ENCODE results near the gene TCP11. TPM values are rescaled to one million over a fixed set of nuclear protein-coding genes. Genes with fewer than 3 reads are reported as not detected.

Gene TCP11
- total RNA-seq, 1 donor from 2014 or later = not detected

DNA sequence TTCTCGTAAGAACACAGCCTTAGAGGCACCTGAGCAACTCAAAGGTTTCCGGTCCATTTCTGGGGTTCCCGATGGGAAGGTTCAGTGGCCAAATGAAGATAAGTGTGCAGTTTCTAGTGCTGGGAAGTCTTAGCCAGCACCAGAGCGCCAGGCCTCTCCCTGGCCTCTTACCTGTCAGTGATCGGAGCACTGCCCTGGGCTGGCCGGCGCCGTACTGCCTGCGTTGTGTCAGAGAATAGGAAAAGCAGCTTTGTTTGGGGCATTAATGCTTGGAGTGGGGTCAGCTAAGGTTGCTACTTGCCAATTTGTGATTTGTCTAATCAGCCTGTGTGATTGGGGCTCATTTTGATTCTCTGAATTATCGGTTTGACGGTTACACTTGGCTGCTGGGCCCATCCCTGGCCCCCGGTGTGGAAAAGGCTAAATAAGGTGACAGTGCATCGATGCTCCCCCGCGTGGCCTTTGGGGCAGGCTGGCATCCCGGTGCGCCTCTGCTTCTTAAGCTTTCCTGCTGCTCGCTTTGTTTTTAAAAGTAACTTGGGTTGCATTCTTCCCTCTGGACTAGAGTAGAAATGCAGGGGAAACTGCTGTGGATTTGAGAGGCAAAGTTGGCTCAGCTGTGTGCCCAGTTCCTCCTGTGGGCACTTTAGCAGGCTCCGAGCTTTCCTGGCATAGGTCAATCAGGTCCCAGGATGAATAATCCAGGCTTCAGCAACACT lies 51.8 kb downstream of the TCP11 start:
- H3K4me1 Mint-ChIP-seq (ENCODE audit: unreplicated experiment) = peaks cover 22% of the 10 kb centered on the region

GRCh38 chr6:35088281-35089215 lies 52.6 kb downstream of the TCP11 start:
- Mint-ChIP-seq H3K4me1 (ENCODE audit: unreplicated experiment) (peaks cover 13% of the 10 kb centered on the region), H3K36me3 (peaks cover 8% of the 10 kb centered on the region), H3K27me3 (no peaks in the 10 kb centered on the region), H3K9me3 (no peaks in the 10 kb centered on the region), H3K27ac (no peak overlapping the region), H3K4me3 (no peak overlapping the region)
- no peak for TF ChIP-seq CTCF (conservative IDR thresholded peaks at IDR 0.05)
- DNase-seq (ENCODE audit: extremely low spot score, unreplicated experiment) = peak; percentile 54

More for the DNA sequence above, 51.8 kb downstream of the TCP11 start:
- no peak overlapping the region for H3K27ac Mint-ChIP-seq
- DNase-seq (ENCODE audit: extremely low spot score, unreplicated experiment) = no peak
- no peaks in the 10 kb centered on the region for H3K27me3 Mint-ChIP-seq
- H3K9me3 Mint-ChIP-seq = no peaks in the 10 kb centered on the region
- TF ChIP-seq CTCF (conservative IDR thresholded peaks at IDR 0.05) = no peak
- H3K36me3 Mint-ChIP-seq = peaks cover 8% of the 10 kb centered on the region
- no peak overlapping the region for H3K4me3 Mint-ChIP-seq

DNA sequence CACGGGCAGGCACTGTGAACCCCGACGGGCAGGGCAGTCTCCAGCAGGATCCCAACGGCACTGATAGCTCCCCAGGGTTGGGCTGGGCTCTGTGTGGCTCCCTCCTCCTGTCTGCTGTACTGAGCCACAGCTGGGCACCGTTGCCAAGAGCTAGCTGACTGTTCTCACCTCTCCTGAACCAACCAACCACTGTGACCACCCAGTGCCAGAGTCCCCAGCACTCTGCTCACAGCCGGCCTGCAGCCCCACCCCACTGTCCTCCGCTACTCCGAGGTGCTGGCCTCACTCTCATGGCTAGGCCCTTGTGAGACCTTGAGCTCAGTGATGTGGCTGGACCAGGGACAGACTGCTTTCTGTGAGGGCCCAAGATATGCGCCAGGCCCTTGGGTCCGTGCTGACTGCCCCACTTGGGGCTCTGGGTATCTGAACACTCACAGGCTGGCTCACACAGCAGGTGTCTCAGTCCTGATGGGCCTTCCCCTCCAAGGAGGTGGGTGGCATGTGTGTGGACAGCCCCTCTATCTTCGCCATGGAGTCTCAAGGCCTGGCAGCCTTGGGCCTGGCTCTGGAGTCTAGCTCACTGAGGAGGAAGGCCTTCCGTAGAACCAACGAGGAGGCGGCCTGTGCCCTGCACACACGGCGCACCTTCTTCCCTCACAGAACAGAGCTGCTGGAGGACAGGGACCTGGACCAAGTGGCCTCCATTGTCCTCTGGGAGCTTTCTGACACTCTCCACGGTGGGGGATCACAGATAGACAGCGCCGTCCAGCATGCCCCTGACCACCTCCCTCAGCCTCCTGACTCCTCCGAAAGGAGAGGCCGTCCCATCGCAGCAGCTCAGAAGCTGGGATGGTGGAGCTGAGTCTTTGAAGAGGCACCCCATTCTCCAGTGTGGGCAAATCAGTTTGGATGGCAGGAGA lies 53.5 kb downstream of the TCP11 start:
- Mint-ChIP-seq H3K4me3 (no peak overlapping the region), H3K27ac (no peak overlapping the region), H3K9me3 (no peaks in the 10 kb centered on the region), H3K36me3 (peaks cover 8% of the 10 kb centered on the region), H3K27me3 (no peaks in the 10 kb centered on the region), H3K4me1 (ENCODE audit: unreplicated experiment) (peaks cover 6% of the 10 kb centered on the region)
- peak; percentile 59 for DNase-seq (ENCODE audit: extremely low spot score, unreplicated experiment)
- TF ChIP-seq CTCF (conservative IDR thresholded peaks at IDR 0.05) = no peak

DNA sequence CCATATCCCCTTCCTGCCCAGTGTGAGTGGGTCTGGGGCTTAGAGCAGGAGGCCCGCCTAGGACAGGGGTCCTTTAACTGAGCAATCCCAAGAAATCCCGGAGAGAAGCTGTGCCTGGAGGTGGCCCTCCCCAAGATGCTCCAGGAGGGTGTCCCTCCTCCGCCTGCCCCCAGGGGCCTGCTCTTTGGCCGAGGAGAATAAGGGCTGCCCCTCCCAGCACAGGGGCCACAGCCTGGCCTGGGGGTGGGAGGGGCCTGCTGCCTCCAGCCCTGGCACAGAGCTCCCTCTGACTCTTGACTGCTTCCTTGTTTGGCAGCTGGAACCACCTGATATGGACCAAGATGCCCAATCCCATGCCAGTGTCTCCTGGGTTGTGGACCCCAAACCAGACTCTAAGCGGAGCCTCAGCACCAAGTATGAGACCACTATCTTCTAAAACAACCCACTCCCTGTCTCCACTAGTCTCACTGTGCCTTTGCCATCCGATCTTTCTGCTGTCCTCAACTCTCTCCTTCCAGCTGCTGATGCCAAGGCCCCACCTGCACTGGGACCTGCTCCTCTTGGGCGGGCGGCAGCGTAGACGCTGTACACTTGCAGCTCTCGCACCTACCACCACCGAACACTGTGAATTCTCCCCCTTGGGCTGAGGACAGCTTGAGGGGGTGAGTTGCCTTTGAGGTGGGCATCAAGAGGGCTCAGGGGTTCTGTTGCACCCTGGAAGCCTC lies 54.3 kb downstream of the TCP11 start:
- H3K4me3 Mint-ChIP-seq = no peak overlapping the region
- peak; percentile 58 for DNase-seq (ENCODE audit: extremely low spot score, unreplicated experiment)
- H3K27ac Mint-ChIP-seq = no peak overlapping the region
- TF ChIP-seq CTCF (conservative IDR thresholded peaks at IDR 0.05) = no peak
- peaks cover 11% of the 10 kb centered on the region for H3K36me3 Mint-ChIP-seq
- H3K27me3 Mint-ChIP-seq = no peaks in the 10 kb centered on the region
- no peaks in the 10 kb centered on the region for H3K9me3 Mint-ChIP-seq
- H3K4me1 Mint-ChIP-seq (ENCODE audit: unreplicated experiment) = no peaks in the 10 kb centered on the region

DNA sequence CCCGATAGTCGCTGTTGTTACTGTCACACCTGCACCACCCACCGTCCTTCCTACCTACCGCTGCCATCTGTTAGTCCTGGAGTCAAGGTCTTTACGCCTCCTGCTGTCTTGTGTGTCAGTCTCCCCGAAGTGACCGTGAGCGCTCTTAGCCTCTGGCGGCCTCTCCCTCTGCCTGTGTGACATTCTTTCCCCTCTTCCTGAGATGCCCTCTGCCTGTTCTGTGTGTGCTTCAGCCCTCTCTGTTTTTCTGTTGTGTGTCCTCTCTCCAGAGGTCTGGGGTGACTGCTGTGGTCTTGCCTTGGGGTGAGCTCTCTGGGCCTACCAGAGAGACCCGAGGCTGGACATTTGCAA lies 54.9 kb downstream of the TCP11 start:
- no peak overlapping the region for H3K27ac Mint-ChIP-seq
- H3K4me1 Mint-ChIP-seq (ENCODE audit: unreplicated experiment) = no peaks in the 10 kb centered on the region
- TF ChIP-seq CTCF (conservative IDR thresholded peaks at IDR 0.05) = no peak
- peak; percentile 56 for DNase-seq (ENCODE audit: extremely low spot score, unreplicated experiment)
- H3K4me3 Mint-ChIP-seq = no peak overlapping the region
- H3K27me3 Mint-ChIP-seq = no peaks in the 10 kb centered on the region
- no peaks in the 10 kb centered on the region for H3K9me3 Mint-ChIP-seq
- H3K36me3 Mint-ChIP-seq = peaks cover 12% of the 10 kb centered on the region
